ENCODE data around the gene ASGR1. TPM values are rescaled to one million over a fixed set of nuclear protein-coding genes. Genes with fewer than 3 reads are reported as not detected.
"Not testable (repeated sequence)": the region's sequence is repeated elsewhere in the genome, so short reads cannot be mapped to it uniquely, and the experiment has no call there.

Gene ASGR1
- total RNA-seq, 1 donor from 2014 or later: 18.8 TPM

DNA sequence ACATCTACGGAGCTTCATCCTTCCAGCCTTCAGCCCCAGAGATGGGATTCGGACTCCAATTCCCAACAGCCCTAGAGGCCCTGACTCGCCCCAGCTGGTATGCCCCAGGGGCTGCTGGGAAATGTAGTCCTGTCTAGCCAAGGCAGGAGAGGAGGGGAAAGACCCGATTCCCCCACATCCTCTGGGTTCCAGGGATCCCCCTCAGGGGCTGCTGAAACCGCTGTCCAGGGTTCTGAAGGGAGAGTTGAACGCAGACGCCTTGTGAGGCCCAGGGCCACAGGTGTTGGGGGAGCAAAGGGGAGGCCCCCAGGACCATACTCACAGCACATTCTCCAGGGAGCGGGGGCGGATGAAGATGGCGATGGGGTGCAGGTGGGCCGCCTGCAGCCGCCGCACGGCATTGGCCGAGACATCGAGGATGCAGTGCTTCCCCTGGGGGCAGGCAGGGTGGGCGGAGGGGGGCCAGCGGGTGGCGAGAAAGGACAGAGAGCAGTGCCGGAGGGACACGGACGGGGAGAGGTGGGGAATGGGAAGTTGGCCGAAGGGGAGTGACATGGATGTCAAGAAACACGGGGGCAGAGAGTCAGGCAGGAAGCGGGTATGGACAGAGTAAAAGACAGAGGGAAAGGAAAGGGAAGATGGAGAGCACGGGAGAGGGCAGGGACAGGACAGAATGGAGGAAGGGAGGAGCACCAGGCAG, 12.6 kb upstream of the ASGR1 start:
- no peak for FAIRE-seq
- peak; percentile 59 to 66 for DNase-seq (ENCODE audit: low spot score in 2 of 2)

DNA sequence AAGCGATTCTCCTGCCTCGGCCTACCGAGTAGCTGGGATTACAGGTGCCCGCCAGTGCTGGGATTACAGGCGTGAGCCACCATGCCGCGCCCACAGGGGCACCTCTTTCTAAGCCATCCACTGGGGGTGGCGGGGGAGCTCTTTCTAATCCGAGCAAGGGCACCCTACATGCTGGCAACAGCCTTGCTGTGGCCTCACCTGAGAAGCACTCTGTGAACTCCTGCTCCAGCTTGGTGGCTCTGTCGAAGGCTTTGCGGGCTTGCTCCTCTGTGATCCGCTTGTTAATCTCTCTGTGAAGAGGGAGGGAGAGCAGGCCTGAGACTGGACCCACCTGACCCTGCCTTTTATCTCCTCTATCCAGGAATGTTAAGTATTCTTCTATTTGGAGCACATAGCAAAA, 11.9 kb upstream of the ASGR1 start:
- DNase-seq (ENCODE audit: low spot score in 2 of 2) (no peak), FAIRE-seq (no peak)

DNA sequence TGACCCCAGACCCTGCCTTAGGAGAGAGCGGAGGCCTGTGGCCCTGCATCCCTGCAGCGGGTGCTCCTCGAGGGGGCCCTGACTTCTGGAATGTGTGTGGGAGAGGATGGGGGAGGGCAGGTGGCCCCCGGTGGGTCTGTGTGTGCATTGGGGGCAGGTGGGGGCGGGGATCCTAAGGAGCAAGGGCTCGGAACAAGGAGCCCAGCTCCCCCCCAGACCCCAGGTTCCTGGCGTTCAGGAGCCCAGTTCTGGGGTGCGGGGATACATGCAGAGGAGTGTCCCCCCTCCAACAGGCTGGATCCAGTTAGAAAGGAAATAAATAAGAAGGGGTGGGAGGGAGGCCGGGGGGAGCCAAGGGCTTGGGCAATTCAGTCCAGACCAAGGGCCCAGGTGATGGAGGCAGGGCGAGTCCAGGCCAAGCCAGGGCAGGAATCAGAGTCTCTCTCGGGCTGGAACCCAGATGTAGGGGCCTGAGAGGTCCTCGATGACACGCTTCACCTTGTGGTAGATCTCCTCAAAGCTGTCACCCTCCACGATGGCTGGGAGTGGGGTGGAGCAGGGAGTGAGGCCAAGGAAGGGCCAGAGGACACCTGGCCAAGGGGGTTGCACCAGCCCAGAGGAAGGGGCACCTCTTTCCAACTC, 11.2 kb upstream of the ASGR1 start:
- FAIRE-seq (no peak), DNase-seq (ENCODE audit: low spot score in 2 of 2) (no peak)

DNA sequence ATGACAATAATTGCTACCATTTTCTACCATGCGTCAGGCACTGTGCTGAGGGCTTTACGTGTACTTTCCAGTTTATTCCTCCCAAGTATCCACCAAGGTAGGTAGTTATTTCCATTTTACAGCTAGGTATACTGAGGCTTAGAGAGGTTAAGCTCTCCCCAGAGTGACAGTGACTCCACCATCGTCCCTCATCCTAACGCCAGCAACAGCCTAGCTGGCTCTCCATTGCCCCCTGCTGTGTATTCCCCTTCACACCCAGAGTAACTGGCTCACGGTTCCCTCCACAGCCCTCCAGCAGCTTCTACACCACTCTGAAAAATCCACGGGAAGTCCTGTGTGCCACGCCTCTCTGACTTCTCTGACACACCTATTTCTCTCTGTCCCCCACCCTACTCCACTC, 7.1 kb upstream of the ASGR1 start:
- FAIRE-seq: no peak
- no peak for DNase-seq (ENCODE audit: low spot score in 2 of 2)

DNA sequence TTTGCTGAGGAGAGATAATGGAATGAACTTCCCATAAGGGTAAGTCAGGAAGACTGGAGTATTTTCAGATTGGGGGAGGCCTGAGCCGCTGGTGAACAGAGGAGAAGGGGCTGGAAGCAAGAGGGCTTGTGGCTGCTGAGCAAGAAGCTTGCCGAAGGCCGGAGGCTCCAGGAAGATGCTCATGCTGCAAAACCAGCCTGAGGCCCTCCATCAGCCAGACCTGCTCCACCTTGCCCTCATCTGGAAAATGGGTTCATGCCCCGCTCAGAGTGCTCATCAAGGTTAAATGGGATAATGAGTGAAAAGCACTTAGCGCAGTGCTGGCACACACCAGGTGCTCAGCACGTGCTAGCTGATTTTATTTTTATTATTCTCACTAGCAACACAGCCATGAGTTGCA, 5.5 kb upstream of the ASGR1 start:
- FAIRE-seq (no peak), DNase-seq (ENCODE audit: low spot score in 2 of 2) (no peak)

DNA sequence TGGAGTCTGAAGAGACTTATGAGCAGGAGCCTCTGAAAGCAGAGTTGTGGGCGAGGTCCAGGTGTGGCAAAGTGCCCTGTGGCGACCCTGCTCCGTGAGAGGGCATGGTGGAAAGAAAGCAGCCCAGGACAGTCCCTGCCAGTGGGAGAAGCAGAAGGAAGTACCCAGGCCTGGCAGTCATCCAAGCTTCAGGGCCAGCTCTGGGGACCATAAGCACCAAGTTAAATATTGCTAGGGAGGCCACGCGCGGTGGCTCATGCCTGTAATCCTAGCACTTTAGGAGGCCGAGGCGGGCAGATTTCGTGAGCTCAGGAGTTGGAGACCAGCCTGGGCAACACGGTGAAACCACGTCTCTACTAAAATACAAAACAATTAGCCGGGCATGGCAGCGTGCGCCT, 4.9 kb upstream of the ASGR1 start:
- no peak for DNase-seq (ENCODE audit: low spot score in 2 of 2)
- no peak for FAIRE-seq

DNA sequence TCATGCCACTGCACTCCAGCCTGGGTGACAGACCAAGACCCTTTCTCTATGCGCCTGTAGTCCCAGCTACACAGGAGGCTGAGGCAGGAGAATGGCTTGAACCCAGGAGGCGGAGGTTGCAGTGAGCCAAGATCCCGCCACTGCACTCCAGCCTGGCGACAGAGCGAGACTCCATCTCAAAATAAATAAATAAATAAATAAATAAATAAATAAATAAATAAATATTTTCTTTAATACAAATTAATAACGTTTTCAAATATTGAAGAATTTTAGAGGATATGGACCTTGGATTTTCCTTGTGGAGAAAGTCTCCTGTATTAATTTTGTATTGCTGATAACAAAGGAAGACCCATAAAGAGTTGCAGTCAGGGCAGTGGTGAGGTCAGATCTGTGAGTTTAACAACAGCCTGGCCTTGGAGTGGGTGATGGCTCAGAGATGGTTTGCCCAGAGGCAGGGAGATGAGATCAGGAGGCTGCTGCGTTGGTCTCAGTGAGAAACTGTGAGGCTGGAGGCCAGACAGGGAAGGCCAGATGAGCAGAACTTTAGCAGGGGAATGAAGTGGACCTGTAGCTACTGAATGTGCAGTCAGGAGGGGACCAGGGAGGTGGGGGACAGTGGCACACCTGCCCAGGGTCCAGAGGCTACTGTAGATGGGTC, 4.4 kb upstream of the ASGR1 start:
- DNase-seq (ENCODE audit: low spot score in 2 of 2) (no peak), FAIRE-seq (no peak)

DNA sequence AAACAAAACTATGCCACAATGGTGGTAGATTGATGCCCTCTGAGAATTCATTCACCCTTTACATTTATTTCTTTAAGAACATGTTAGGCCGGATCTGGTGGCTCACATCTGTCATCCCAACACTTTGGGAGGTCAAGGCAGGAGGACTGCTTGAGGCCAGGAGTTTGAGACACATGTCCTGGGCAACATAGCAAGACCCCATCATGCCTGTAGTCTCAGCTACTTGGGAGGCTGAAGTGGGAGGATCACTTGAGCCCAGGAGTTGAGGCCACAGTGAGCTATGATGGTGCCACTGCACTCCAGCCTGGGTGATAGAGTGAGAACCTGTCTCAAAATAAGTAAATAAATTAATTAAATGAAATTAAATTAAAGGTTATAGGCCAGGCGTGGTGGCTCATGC, 2.9 kb upstream of the ASGR1 start:
- not testable (repeated sequence) for FAIRE-seq

DNA sequence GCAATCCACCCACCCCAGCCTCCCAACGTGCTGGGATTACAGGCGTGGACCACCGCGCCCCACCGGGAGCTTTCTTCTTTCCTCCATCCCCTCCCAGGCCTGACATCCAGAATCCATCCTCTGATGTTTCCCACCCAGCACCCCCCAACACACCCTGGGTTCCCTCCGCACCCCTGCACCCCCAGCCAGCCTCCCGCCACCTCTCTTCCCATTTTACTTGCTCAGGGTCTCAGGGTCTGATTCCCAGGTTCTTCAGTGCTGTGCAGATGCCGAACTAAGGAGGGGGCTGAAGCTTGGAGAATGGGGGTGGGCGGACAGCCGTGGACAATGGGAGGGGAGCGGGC, 225 bp downstream of the ASGR1 start:
- no peak for FAIRE-seq

More for the DNA sequence above, 2.9 kb upstream of the ASGR1 start:
- not testable (repeated sequence) for DNase-seq (ENCODE audit: low spot score in 2 of 2)

DNA sequence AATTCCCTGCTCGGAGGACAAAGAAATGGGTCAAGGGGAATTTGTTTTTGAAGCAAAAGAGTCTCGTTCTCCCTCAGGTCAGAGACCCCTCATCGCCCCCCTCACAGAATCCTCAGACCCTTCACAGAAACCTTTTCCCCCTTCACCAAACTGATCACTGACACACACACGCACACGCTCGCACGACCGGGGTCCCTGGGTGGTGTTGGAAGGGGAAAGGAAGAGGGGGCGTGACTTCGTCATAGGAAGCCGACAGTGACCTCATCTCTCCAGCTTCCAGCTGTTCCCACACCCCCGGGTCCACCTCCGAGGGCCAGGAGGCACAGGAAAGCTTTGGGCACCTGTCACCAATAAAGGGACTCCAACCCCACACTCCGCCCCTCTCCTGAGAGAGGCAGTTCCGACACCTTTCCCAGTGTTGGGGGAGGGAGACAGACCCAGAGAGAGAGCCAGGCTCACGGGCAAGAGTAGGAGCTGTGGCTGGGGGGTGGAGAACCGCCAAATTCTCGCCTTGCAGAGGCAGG, 1.2 kb downstream of the ASGR1 start:
- DNase-seq (ENCODE audit: low spot score in 2 of 2) (peak in 1 of 2 donors; percentile 44), FAIRE-seq (no peak)

More for the DNA sequence above, 225 bp downstream of the ASGR1 start:
- no peak for DNase-seq (ENCODE audit: low spot score in 2 of 2)

DNA sequence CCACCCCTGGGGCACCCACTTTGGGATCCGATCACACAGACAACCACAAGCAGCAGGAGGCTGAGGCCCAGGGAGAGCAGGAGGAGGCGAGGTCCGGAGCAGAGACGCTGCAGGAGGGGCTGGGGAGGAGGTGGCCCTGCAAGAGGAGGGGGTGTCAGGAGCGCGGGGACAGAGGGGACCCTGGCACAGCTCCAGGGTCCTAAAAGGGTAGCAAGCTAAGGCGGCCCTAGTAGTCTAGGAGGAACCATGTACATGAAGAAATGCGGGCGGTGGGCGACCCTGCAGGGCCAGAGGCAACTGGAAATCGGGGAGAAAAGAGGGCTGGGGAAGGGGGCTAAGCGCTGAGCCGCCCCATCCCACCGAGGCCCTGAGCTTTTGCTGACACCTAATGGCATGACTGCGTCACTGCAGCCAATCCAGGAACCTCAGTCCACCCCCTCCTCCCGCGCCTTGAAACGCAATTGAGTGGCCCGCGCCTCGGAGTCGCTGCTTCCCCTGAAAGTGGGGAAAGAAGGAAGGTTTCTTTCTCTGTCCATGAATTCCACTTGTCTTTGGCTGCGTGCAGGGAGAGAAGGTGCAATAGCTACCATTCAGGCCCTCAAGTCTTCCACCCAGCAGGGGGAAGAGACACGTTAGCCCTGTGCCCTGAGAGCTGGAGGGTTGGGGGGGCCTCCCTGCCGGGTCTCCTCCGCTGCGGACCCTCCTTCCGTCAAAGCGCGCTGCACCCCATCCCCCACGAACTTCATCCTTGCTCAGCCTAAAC, 1.8 kb downstream of the ASGR1 start:
- peak; percentile 72 to 84 for DNase-seq (ENCODE audit: low spot score in 2 of 2)
- no peak for FAIRE-seq

DNA sequence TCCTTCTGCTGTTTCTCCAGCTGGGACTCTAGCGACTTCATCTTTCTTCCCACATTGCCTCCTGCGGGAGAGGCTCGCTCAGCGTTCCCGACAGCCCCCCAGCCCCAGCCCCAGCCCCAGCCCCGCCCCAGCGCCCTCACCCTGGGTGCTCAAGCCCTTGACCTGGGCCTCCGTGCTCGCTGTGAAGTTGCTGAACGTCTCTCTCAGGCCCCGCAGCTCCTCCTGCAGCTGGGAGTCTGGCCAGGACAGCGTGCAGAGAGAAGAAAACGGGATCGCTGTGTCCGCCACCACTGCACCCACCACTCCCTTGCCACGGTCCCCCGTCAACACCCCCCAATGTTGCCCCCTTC, 2.4 kb downstream of the ASGR1 start:
- DNase-seq (ENCODE audit: low spot score in 2 of 2) (no peak), FAIRE-seq (no peak)

DNA sequence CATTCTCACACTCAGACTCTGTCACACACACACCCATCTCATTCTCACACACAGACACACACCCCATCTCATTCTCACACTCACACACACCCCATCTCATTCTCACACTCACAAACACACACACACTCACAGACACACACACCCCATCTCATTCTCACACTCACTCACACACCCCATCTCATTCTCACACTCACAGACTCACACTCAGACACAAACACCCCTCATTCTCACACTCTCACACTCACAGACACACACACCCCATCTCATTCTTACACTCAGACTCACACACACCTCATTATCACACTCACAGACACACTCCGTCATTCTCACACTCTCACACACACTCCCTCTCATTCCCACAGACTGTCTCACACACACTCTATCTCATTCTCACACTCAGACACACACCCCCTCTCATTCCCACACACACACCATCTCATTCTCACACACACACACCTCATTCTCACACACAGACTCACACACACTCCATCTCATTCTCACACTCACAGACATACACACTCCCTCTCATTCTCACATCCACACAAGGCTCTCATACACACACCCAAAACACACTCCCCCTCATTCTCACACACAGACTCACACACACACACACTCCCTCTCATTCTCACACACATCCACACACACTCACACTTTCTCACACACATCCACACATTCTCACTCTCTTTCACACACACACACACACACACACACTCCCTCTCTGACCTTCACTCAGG, 2.9 kb downstream of the ASGR1 start:
- FAIRE-seq (no peak), DNase-seq (ENCODE audit: low spot score in 2 of 2) (no peak)

DNA sequence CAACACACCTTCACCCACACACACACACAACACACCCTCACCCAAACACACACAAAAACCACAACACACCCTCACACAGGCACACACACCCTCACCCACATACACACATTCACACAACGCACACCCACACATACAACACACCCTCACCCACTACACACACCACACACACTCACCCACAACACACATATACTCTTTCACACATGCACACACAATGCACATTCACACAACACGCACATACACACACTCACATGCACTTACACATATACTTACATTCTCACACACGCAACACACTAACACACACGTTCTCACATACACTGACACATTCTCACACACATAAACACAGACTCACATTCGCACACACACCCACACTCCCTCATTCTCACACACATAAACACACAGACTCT, 3.8 kb downstream of the ASGR1 start:
- DNase-seq (ENCODE audit: low spot score in 2 of 2): no peak
- no peak for FAIRE-seq

DNA sequence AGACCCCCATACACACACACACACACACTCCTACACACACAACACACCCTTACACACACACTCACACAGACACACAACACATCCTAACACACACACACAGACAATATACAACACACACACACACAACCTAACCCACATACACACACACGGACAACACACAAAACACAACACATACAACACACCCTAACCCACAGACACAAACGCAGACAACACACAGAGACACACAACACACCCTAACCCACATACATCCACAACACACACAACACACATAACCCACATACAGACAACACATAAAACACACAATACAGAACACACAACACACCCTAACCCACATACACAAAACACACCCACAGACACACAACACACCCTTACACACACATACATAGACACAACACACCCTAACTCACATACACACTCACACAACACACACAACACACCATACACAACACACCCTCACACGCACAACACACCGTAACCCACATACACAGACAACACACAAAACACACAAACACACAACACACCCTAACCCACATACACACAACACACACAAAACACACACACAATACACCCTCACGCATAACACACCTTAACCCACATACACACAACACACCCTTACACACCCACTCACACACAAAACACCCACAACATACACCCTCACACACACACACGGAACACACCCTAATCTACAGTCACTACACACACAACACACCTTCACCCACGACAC, 4.4 kb downstream of the ASGR1 start:
- DNase-seq (ENCODE audit: low spot score in 2 of 2): no peak
- FAIRE-seq: no peak

DNA sequence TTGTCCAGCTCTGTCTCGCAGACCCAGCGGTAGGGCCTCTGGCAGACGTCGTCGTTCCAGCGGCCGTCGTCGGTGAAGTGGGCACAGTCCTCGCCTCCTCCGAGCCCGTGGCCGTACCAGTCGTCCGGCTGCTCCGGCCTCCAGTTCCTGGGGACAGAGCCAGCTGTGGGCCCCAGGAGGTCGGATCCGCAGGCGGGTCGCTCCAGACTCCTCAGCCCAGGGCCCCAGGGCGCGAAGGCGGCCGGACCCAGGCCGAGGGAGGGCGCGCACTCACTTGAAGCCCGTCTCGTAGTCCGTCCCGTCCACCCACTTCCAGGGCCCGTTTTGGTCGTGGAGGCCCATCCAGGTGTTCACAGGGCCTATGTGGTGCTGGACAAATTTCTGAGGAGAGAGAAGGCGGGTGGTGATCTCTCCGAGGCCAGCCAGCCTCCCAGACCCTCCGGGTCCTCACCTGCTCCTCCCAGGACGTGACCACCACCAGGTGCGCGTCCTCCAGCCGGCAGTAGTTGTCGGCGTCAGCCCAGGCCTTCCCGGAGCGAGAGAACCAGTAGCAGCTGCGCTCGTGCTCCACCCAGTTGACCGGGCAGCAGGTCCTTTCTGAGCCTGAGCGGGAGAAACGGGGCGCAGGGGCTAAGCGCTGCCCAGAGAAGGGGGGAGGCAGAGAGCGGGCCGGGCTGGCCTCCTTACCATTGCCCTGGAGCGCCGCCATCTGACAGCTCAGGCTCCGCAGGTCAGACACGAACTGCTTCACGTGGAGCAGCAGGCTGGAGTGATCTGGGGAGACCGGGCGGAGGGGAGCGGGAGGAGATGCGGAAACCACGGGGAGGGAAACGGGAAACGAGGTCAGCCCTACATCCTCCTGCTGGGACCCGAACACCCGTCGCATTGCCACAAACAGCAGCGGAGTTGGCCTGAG, 5.2 kb downstream of the ASGR1 start:
- peak in 1 of 2 donors; percentile 59 for DNase-seq (ENCODE audit: low spot score in 2 of 2)

DNA sequence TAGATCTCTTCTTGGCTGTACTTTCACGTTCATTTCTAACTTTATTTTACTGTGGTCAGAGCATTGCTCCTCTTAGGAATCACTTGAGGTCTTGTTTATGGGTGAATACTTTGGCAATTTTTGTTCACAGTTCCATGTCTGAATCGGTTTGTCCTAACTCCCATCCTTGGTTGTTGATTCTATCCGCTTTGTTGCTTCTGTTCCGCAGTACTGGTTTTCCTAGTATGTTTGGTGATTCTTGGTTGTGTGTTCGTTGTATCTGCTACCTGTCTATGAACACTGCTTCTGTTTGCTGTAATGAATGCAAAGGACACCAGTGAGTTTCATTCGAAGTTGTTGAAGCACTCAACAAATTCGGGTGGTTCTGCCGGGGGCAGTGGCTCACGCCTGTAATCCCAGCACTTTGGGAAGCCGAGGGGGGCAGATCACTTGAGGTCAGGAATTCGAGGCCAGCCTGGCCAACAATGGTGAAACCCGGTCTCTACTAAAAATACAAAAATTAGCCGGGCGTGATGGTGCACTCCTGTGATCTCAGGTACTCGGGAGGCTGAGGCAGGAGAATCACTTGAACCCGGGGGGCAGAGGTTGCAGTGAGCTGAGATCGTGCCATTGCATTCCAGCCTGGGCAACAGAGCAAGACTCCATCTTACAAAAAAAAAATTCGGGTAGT, 6.5 kb downstream of the ASGR1 start:
- FAIRE-seq: not testable (repeated sequence)

More for the DNA sequence above, 5.2 kb downstream of the ASGR1 start:
- no peak for FAIRE-seq

DNA sequence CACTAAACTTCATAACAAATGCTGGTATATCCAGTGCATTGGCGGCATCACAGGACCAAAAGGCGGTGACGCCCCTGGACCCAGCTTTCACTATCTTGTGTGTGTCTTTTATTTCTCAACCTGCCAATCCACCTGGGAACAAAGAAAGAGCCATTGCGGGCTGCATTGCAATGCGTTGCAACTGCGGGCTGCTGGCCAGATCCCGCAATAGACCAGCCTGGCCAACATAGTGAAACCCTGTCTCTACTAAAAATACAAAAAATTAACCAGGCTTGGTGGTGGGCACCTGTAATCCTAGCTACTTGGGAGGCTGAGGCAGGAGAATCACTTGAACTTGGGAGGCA, 9.6 kb downstream of the ASGR1 start:
- not testable (repeated sequence) for FAIRE-seq; DNase-seq (ENCODE audit: low spot score in 2 of 2)

More for the DNA sequence above, 6.5 kb downstream of the ASGR1 start:
- DNase-seq (ENCODE audit: low spot score in 2 of 2): not testable (repeated sequence)

Measured in frontal cortex (tissue), 4 donors.